Right renal cortex interstitium (tissue), 3 donors: Measurements from ENCODE around the gene MYCBP2. TPM values are rescaled to one million over a fixed set of nuclear protein-coding genes. Genes with fewer than 3 reads are reported as not detected.
A peak's percentile ranks its signal among the peaks of the same experiment; 100 is the strongest.

ENCODE experiments used
- DNase-seq, 3 donors: peaks; one replicate each; pipeline ENCODE4 v3.0.0-alpha.2; 2013; ENCODE audit warnings: low read depth in 3 of 3, low spot score in 2 of 3
- polyA plus RNA-seq, 3 donors: library from polyadenylated mRNA; unstranded; fragments of 120-200 nt; gene quantifications; one replicate each; pipeline ENCODE4 v1.2.1, GENCODE V29; 2013; ENCODE audit not compliant: insufficient read length in 3 of 3

Gene MYCBP2
- polyA plus RNA-seq, 3 donors, result 64.0 to 69.3 (median 65.9) TPM

DNA sequence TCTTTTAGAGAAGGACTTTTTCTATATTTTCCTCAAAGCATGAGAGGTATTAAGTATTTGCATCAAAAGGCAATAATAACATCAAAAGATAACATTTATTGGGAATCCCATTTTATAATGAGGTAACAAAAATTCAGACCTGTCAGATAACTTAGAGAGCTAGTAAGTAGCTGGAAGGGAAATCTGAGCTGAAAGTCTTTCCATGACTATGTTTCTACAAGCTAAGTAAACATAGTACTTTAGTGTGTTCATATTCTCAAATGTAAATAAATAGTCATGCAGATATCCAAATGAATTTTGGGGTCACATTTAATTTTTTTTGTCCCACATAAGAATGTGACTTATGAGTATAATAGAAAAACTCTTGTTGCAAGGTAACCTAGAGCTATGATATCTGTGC lies 212.6 kb downstream of the MYCBP2 start:
- no peak for DNase-seq

DNA sequence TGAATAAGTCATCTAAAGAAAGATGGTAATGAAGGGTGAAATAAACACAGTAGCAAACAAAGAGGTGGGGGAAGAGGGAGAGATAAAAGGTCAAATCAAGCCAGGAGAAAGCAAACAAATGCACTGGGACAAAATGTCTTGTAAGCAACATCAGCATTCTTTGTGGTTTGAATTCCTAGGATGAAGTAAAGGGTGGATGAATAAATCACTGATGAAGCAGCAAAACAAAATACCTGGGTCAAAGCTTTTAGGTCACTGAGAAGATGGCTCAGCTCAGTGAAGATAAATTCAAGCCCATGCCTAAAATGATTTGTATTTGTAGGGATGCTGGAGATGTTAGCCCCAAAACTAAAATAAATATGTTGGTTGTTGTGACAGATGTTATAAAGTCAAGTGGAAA lies 213.4 kb downstream of the MYCBP2 start:
- no peak for DNase-seq

DNA sequence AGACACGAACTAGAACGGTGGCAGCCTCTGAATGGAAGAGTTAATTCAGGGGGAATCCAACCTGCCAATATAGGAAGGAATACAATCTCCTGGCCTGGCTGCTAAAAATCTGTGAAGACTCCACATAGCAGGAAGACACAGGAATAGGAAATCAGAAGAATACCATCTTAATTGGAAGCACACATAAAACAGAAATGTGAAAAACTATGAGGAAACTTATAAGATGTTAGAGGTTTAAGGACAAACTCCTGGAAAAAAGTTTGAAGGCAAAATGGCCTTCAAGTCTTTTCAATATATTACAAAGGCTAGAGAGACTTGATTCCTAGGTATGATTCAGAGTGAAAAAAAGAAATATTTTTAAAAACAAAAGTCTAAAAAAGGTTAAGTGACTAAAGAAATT lies 221.8 kb downstream of the MYCBP2 start:
- no peak for DNase-seq

DNA sequence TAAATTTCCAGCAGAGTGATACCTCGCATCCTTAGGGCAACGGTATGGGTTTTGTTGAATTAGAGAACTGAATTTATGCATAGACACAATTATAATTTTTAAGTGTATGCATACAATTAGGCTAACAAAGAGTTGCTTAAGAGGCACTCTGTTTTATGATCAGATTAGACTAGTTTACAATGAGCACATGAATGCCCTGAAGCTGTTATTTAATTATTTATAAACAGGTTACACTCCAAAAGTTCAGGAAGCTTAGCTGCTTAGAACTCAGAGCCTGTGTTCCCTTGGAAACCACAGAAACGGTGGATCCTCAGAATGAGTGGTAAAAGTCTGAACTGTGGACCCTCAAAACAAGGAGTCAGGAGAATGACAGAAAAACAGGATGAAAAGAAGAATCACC lies 227.5 kb downstream of the MYCBP2 start:
- DNase-seq, result no peak

DNA sequence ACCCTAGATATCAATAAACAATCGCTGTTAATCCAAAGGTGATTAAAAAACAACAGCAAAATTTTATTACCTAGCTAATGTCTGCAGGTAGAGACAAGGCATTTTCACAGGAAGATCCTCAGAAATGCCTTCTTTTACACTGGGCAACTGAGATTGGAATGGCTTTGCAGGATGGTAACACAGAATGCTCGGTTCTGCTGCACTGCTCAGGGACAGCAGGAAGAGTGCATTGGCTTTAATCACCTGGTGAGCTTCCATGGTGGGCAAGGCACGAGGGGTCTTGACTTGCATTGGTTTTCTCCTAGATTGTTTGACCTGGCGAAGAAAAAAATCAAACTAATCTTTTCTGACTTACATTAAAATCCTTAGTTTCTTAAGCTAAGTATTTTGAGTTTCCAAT lies 231.6 kb downstream of the MYCBP2 start:
- no peak for DNase-seq

DNA sequence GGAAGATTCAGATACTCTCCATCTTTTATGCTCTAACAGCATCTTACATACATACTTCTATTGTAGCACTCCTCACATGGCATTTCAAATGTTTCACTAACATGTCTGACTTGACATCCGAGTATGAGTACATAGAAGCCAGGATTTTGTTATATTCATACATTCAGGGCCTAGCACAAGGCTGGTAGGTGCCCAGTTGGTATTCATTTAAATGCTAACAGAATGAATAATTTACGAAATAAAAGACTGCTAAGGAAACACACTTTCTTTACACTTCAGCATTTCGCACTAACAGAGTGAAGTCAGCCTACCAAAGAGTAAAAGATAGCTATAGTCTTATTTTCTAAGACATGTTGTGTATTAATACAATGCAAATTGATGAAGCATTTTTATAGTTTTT lies 232.1 kb downstream of the MYCBP2 start:
- no peak for DNase-seq

DNA sequence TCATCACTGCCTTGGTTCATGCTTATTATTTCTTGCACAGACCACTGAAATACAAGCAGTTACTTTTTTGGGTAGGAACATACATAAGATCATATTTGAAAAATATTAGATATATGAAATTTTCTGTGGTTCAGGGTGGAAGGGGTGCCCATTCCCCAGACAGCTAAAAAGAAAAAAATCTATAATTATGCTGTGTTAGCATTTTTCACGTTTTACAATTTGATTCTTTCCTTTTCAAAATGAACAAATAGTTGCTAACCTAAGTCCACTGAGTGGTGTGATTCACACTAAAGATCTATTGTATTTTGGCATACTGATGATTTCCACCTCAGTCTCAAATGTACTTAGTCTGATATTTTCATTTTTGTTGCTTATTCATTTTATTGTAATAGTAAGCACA lies 233.2 kb downstream of the MYCBP2 start:
- DNase-seq, result no peak

DNA sequence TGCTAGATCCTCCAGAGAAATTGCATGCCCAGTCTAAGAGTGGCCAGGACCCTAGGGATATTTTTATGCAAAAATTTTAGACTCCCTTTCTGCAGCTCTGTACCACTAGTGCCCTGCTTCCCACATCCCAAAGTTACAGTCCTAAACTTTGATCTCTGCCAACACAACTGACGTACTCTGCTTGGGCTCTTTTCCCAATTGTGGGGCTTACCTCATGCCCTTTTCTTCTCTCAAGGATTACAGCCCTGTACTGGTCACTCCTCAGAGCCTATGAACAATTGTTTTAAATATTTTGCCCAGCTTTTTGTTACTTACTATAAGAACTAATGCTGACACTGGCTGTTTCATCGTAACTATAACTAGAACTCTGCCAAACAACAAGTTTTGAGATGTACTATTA lies 242.1 kb downstream of the MYCBP2 start:
- DNase-seq, result no peak

DNA sequence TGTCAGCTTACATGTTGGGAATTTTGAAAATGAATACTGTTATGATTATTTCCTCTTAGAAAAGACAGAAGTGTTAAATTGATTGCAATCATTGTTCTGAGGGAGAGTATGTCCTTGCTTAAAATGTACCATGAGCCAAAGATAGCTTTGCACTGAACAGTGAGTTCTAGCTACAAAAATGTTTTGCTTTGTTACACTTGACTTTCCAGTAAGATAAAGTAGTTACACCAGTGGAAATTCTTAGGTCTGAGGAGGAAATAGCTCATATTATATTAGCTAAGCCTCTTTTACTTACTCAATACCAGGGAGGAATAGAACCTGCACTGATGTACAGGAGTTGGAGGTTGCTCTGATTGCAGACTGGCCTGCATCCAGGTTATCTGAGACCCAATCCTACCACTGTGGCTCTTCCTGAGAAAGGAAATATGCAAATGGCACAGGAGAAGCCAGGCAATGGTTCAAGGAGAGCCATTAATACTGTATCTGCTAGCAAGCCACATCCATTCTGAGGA lies 246.9 kb downstream of the MYCBP2 start:
- no peak for DNase-seq

DNA sequence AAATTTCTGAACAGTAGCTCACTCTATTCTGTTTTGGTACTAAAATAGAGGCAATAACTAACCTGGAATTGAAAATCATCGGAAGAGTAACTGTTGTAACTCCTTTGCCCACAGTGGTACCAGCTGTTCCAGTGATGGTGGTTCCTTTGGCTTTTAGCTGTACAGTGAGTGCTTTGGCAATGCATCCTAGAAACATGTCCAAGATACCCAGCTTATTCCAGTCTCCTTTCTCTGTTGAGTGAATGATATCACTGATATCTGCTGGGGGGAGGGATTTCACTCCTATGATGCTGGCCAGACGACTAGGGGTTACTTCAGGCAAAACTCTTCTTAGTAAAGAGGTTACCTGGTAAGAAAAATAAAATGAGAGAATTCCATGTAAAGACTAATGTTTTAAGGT lies 259.4 kb downstream of the MYCBP2 start:
- no peak for DNase-seq

DNA sequence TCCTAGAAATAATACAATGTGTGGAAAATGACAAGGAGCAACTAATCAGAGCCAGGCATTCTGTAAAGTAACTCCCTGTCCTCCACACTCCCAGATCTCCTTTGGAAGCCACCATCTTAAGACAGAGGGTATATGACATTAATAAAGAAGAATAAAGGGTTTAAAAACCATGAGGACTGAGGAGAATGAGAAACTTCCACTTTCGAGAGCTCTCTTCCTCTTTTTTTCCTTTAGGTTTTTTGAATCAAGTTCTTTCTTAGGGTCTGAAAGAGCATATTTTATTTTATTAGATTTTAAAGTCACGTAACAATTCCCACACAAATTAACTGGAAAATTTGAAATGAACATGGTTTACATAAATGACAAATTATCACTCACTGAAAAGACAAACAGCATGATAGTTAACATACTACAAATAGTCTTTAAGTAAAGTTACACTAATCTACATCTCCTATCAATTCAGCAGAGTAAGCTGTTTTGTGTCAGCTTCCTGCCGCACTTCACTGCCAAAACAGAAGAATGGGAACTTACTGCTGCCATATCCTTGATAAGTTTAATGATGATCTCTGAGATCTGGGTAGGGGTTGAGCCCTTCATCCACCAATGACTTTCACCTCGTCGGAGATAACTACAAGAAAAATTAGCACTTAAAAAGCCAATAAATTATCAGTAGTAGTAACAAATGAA lies 261.3 kb downstream of the MYCBP2 start:
- no peak for DNase-seq

DNA sequence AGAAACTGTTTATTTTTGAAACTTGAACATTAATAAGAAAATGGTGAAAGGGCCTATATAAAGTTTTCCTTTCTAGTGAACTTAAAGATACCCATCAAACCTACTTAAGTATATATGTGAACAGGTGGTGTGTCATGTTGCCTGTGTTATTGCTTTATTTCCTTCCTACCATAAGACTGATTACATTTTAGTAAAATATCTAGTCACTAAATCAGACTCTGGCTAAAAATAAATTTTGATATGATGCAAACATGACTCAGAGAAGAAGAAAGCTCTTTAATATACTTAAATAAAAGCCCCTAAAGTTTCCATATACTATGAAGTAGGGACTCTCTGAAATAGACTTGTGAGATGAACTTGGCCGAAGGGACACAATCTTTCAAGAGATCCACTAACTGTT lies 264.8 kb downstream of the MYCBP2 start:
- no peak for DNase-seq

DNA sequence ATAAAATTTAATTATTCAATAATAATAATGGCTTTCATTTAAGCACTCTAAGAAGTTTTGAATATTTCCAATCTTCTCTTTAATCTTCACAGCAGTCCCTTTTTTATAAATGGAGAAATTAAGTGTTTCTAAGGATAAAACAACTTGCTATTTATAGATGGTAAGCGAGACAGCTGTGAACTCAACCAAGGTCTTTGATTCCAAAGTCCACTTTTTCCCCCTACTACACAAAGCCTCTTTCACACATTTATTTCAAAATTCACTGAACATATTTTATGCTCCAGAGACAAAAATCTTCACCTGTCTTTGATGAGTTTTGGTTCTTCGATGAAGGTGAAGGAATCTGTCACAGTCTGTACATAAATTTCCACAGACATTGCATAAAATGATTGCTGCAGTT lies 265.5 kb downstream of the MYCBP2 start:
- DNase-seq, result no peak

DNA sequence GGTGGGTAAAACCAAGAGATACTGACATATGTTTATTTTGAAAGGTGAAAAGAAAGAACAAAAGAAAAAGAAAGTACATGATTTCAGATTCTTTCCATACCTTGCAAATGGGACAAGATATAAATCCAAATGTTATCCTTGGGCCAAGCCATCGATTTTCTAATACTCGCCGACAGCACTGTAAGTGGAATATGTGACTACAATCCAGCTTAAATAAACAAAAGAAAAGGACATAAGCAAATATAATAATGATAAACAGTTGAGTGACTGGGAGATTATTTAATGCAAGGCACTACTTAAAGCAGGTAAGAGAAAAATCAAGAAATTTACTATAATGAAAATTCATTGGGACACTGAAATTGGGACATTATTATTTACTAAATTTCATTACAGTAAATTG lies 270.0 kb downstream of the MYCBP2 start:
- DNase-seq, result no peak

DNA sequence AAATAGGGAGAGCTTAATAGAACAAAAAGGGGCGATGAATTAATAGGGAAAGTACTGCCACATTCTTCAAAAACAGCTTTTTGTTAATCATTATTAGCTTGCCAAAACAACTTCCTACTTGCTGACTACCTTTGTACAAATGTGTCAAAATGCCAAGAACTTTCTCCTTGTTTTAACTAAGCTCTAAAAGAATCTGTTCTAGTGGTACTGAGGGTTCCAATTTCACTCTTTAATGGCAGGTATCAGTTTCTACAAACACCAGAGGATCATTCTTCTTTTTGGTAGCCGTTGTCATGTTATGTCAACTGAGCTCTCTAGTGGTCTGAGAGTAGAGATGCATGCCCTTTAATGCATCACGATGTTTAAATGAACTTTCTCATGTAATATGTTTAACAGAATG lies 270.5 kb downstream of the MYCBP2 start:
- DNase-seq, result peak in 2 of 3 donors; percentile 1 to 7

DNA sequence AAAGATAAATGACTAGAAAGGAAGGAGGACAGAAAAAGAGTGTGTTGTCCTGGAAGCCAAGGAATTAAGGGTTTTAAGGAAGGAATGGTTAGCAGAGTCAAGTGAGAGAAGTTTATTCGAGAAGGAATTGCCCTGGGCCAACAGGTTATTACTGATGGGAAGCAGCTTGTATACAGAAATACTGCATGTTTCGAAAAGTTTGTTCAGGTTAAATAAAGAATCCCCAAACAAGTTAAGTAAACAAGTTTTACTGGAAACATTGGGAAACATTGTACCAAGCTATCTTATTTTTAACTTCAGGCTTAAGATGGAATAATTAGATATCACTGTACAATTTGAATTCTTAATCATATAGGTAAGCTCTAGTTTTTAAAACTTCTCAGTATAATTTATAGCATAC lies 271.7 kb downstream of the MYCBP2 start:
- no peak for DNase-seq

DNA sequence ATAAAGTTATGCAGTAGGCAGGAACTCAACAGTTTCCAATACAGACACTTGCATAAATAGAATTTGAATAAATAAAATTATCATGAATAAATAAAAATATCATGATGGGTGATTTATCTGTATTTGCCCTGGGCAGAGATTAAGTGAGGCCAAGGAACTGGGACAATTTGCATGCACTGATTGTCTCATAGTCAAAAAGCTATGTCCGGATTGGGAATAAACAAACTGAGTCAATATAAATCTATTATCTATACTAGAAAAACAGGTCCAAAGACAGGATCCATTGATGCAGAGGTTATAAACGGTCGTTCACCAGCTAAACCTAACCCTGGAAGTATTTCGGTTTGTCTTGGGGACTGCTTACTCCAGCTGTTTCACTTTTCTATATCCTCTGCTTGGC lies 273.7 kb downstream of the MYCBP2 start:
- no peak for DNase-seq

DNA sequence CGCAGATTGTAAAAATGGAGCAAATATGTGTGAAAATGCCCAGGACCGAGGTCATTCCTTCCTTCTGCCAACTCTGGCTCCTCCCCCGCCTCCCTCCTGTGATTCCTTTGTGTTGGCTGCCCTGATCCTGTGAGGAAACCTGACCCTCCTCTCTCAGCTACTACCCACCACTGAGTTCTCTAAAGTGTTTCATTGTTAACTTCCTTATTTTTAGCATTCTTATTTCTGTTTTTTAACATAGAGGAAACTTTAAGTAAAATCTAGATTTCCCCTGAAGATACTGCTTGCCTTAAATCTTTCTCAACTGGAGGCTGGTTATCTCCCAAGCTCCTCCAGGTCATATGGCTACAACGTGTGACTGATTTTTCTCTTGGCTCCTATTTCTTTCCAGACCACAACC lies 278.2 kb downstream of the MYCBP2 start:
- no peak for DNase-seq

DNA sequence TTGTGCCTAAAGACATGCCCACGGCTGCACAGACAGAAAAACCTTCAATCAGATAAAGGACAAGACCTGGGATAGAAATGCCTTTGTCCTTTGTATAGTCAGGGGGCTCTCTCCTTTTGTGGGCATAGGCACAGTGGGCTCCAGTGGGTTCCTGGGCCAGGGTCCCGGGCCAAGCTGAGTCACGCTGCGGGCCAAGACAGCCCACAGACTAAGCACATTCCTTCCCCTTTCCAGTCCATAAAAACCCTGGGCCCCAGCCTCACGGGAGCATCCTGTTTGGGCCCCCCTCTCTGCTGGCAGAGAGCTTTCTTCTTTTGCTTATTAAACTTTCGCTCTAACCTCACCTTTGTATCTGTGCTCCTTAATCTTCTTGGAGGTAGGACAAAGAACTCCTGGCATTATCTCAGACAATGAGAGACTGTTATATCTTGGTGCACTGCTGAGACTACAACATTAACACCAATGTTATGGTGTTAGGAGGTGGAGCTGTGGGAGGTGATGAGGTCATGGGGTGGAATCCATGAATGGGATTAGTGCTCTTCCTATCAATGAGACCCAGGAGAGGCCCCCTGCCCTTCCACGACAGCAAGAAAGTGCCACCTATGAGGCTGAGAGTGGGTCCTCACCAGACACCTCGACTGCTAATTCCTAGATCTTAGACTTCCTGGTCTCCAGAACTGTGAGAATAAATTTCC lies 279.1 kb downstream of the MYCBP2 start:
- no peak for DNase-seq

DNA sequence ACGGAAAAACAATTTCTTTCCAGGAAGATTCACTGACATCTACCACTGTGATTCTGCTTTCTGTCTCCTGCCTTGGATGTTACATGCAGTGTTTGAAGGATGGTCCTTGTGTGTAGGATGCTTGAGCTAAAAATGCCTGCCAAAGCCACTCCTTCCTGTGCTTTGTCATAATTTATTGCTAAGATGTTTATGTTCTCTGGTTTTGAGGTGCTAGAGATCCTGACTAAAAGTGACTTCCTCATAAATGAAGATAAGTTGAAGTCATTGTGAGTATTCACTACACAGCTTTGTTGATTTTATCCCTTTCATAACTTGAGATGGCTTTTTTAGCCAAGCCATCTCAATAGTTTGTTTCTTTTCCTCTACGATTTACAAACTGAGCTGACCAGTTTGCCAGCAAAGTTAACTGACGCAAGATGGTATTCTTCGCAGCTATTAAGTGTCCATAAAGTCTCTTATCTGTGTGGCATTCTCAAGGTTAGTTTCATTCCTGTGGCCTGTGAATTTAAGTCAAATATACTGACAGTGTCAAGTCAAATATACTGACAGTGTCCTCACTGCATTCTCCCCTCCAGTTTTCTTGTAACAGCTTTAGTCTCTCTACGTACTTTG lies 284.2 kb downstream of the MYCBP2 start:
- DNase-seq, result no peak

DNA sequence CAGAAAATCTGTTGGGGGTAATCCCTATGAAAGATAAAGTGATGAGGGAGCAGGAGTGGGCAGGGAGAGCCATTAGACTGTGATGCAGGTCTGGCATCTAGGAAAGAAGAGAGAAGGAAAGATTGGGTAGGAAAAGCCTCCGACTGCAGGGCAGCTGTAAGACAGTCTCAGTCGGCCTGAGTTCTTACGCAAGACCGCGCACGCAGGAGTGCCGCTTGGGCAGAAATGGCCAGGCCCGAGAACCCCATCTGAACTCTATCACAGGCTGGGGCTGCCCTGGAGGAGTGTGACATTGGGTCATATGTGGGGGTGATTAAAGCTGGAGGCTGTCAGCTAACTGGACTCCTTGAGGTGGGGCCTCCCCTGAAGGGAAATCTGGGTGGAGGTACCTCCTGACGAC lies 286.1 kb downstream of the MYCBP2 start:
- no peak for DNase-seq

DNA sequence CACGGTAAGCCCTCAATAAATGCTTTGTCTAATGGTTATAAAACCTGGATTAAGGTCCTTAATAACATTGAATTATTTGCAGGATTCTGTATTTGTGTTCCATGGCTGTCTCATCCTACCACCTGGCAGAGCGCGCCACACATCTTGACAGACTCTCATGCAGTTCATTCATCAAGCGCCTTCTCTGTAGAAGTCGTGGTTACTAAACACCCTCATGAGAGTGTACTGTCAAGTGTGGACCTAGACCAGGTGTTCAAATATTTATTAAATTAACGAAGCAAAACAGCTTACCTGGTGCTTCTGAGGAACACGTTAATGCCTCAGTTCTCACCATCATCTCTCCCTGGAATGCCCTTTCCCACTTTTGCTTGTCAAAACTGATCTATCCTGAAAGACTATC lies 286.8 kb downstream of the MYCBP2 start:
- DNase-seq, result no peak
